HG03103 (cell line): ENCODE measurements around the gene ZBED5.
"Not testable (repeated sequence)": the region's sequence is repeated elsewhere in the genome, so short reads cannot be mapped to it uniquely, and the experiment has no call there.

ENCODE experiments used
- ATAC-seq: cut with Tn5 transposase; IDR thresholded peaks from one replicate; pipeline ENCODE4 v1.9.1; 2021; ENCODE audit warnings: low read depth; ENCODE audit not compliant: unreplicated experiment

The ZBED5 gene

GRCh38 chr11:10844356-10844755 lies 13.5 kb downstream of the ZBED5 start:
- ATAC-seq, result no peak

GRCh38 chr11:10838881-10839280 lies 19.0 kb downstream of the ZBED5 start:
- no peak for ATAC-seq

GRCh38 chr11:10838083-10838482 lies 19.8 kb downstream of the ZBED5 start:
- no peak for ATAC-seq

DNA sequence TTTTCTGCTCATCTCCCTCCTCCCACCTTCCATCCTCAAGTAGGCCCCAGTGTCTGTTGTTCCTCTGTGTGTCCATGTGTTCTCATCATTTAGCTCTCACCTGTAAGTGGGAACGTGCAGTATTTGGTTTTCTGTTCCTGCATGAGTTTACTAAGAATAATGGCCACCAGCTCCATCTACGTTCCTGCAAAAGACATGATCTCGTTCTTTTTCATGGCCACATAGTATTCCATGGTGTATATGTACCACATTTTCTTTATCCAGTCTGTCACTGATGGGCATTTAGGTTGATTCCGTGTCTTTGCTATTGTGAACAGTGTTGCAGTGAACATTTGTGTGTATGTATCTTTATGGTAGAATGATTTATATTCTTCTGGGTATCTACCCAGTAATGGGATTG lies 21.0 kb downstream of the ZBED5 start:
- not testable (repeated sequence) for ATAC-seq

DNA sequence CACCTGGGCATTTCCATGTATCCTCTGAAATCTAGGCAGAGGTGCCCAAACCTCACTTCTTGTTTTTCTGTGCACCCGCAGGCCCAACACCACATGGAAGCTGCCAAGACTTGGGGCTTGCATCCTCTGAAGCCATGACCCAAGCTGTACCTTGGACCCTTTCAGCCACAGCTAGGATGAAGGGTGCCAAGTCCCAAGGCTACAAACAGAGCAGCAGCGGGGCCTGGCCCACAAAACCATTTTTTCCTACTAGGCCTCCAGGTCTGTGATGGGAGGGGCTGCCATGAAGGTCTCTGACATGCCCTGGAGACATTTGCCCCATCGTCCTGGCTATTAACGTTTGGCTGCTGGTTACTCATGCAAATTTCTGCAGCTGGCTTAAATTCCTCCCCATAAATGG lies 28.7 kb downstream of the ZBED5 start:
- ATAC-seq, result no peak

DNA sequence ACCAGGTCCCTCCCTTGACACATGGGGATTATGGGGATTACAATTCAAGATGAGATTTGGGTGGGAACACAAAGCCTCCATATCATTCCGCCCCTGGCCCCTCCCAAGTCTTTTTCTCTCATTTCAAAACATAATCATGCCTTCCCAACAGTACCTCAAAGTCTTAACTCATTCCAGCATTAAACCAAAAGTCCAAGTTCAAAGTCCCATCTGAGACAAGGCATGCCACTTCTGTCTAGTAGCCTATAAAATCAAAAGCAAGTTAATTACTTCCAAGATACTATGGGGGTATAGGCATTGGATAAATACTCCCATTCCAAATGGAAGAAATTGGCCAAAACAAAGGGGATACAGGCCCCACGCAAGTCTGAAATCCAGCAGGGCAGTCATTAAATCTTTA lies 29.5 kb downstream of the ZBED5 start:
- no peak for ATAC-seq

DNA sequence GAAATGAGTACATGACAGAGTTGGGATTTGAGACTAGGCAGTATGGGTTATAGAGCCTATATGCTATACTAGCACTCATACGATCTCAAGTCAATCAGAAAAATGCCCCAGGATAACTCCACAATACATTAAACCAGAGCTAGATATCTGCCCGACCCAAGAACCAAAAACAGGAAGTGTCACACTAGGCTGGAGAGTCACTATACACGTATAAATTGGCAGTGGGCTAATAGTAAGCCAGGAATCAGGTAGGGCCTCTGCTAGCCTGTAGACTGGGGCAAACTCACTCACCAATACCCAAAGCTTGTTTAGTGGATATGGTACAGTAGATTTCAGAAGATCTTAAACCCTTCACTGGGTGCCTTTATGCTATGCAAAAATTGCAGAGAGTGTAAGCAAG lies 33.0 kb downstream of the ZBED5 start:
- ATAC-seq, result no peak

DNA sequence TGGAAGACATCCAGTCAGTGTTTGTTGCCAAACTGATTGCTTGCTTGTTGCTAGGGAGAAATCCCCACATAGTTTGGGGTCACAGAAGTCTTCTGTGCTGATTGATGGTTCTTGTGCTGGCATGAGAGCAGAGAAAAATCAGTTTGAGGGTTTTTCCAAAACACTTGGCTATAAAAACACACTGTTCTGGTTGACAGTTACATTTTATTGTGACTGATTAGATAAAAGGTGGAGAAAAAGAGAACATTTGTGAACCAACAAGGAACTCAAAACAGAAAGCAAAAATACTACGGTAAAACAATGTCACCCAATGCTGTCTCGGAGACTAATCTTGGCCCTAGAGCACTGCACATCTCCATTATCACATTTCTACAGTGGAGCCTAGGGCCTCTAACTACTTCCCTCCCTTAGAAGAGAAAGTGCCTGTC lies 34.7 kb downstream of the ZBED5 start:
- no peak for ATAC-seq

DNA sequence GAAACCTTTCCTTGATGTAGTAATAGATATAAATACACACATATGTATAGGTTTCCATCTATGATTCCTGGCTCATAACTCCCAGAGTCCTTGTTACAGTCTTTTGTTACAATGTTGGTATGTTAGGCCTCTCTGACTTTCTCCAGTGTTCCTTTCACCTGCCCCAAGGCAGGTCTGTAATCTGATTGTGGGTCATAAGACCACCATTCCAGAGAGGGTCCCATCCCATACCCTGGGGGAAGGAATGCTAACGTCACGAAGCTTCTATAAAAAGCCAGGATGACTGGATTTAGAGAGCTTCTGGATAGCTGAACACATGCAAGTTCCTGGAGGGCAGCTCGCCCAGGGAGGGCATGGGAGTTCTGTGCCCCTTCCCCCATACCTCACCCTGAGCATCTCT lies 35.4 kb downstream of the ZBED5 start:
- ATAC-seq, result not testable (repeated sequence)

DNA sequence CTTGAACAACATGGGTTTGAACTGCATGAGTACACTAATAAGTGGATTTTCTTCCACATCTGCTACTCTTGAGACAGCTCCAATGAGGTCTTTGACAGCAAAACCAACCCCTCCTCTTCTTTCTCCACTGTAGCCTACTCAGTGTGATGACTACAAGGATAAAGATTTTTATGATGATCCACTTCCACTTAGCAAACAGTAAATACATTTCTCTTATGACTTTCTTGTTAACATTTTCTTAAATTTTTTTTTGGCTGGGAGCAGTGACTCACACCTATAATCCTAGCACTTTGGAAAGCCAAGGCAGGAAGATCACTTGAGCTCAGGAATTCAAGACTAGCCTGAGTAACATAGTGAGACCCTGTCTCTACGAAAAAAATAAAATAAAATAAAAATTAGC lies 39.3 kb downstream of the ZBED5 start:
- no peak for ATAC-seq

DNA sequence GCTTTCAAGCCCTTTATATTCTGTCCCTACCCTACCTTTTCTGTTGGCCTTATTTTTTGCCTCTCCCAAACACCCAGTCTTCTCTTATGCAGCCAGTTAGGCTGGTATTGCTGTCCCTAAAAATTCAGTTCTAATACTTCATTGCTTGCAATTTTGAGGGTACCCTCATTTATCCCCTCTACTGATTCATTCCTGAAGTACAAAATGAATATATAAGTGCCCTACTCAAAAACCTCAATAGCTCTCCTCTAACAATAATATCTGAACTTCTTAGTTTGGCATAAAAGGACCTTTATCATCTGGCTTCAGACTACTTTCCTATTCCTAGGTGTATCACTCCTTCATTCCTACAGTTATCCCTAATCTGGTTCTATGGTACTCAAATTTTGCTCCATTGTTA lies 43.9 kb downstream of the ZBED5 start:
- no peak for ATAC-seq

- ATAC-seq, result peak; percentile 12
Observed at GRCh38 chr11:10809373-10810160, 48.3 kb downstream of the ZBED5 start.

GRCh38 chr11:10808553-10809372 lies 49.1 kb downstream of the ZBED5 start, which contains the start of gene EIF4G2:
Gene EIF4G2, minus strand, starts transcription at chr11:10808926.
- peak; percentile 91 for ATAC-seq

GRCh38 chr11:10808235-10808552 lies 49.7 kb downstream of the ZBED5 start:
- ATAC-seq, result peak; percentile 1

DNA sequence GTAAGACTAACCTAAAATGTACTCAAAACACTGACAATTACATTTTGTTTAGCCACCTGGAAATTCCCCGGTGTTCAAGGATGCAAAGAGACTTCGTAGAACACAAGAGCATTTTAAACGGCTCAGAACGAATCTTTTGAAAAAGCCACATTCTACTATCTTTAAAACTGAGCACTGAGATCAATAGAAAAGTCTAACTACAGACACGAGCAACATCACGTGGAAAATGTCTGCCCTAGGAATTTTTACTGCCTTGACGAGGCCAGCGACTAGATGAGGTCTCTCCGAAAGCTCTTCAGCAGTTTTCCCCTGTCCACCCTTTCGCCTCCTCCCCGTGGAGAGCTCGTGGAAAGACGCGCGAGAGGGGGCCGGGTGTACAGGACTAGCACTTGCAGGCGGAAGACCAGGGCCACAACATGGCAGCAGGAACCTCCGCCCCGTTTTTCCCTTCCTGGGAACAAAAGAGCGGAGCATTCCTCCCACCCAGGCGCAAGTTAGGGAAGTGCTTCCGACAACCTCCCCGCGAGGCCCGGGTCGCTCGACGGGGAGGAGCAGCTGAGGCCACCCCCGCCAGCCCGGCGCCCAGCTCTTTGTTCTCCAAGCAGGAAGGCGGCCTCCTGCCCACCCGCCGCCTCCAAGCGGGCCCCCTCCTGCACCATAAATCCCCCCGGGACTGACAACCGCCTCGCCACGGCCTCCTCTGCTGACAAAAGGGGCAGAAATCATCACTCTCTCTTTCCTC lies 50.2 kb downstream of the ZBED5 start:
- no peak for ATAC-seq

DNA sequence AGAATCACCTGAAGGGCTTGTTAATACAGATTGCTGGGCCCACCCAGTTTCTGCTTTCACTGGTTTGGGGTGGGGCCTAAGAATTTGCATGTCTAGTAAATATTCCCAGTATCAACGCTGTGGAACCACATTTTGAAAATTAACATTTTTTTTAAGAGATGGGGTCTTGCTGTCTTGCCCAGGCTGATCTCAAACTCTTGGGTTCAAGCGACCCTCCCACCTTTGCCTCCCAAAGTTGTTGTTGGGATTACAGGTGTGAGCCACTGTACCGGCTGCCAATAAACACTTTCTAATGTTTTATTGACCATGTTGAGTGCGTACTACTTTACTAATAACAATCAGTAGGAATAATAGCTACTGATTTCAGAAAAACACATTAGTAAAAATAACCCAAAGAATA lies 51.6 kb downstream of the ZBED5 start:
- ATAC-seq, result no peak

DNA sequence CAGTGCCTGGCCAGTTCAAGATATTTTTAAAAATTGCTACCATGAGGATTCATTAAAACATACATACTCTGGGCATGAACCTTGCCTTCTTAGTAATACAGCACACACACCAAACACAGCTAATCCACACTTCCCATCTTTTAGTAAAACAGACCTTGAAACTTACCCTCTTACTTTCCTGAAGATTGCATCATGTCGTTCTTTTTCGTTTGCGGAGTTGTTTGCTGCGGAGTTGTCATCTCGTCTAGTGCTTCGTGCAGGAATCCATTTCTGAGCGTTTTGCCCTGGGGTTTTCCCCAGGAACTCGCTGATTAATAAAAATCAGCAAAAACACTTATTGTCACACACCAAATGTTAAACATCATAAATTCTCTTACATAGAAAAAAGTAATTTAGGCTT lies 52.1 kb downstream of the ZBED5 start:
- ATAC-seq, result no peak

DNA sequence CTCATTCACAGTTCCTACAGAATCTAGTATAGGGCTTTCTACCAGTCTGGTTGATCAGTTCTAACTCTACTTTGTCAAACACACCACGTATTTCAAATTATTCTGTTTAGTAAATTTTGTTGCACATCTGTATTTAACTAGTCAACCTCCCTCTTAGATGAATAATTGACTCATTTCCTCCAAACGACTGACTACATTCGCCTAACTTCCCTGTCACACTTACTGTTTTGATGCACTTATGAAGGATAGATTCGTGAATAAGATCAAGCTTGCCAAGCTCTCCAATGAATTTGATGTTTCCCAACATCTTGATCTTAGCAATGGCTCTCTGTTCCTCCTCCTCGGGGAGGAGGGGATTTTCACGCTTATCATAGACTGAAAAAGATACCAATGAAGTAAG lies 54.2 kb downstream of the ZBED5 start:
- ATAC-seq, result no peak
